ENCODE results near the gene ASF1A.
A peak's percentile ranks its signal among the peaks of the same experiment; 100 is the strongest.

ASF1A gene

DNA sequence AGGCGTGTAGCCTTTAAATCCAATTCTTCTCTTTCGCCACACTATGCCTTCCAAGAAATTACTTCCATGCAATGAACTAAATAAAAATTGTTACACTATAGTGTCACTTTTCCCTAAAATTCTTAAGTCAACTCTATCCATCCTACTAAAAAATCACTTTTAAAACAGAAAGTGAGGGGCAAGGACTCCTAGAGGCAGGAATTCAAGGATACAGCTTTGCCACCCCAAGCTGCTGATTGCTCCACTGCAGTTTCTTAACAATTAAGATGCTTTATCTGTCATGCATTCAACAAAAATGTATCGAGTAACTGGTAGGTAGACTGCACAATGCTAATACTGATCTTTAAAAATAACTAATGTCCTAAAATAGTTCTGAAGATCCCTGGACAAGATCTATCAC, 36.7 kb downstream of the ASF1A start:
- no peak for DNase-seq
- peaks cover 1 to 2% of the 10 kb centered on the region in 2 experiments for H3K36me3 ChIP-seq (ENCODE audit: control insufficient read depth in 1 of 2, insufficient read depth in 2 of 2, low read length in 2 of 2)

DNA sequence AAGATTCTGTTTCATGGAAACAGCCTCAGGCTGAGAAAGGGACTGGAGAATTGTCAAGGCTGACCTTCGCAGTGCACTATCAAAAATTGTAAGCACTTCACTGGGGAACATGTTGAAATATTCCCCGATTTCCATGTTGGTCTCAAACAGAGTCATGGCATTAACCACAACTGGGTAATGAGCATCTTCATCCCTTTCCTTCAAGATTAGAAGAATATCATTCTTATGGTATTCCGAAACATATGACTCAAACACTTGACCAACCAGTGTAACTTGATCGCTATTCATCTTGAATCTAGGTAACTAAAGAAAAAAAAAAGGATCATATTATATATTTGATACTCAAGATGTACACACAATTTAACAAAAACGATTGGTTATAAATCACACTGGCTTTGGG, 37.5 kb downstream of the ASF1A start:
- Histone ChIP-seq H3K18ac (ENCODE audit: low read length) (no peak overlapping the region), H3K4me2 (ENCODE audit: low read length) (no peak overlapping the region), H3K4ac (ENCODE audit: low read depth, low read length) (no peak overlapping the region), H2AFZ (ENCODE audit: insufficient read depth, low read length, poor library complexity) (no peak overlapping the region), H3K36me3 (ENCODE audit: control insufficient read depth in 1 of 2, insufficient read depth in 2 of 2, low read length in 2 of 2) (peaks cover 1 to 2% of the 10 kb centered on the region in 2 experiments), H3K79me2 (ENCODE audit: control insufficient read depth, insufficient read depth, low read length, poor library complexity) (peaks cover 2% of the 10 kb centered on the region), H3K9ac (ENCODE audit: low read length) (no peak overlapping the region), H3K4me1 (ENCODE audit: control insufficient read depth in 1 of 2, insufficient read depth in 2 of 2, low read length in 2 of 2) (no peaks in the 10 kb centered on the region), H3K27me3 (ENCODE audit: insufficient read depth, low read length) (no peaks in the 10 kb centered on the region), H4K91ac (ENCODE audit: low read depth, low read length) (no peak overlapping the region), H3K4me3 (ENCODE audit: low read depth, low read length) (no peak overlapping the region), H4K12ac (ENCODE audit: low read depth, low read length) (no peak overlapping the region), H3K14ac (ENCODE audit: low read length) (no peak overlapping the region), H3K79me1 (ENCODE audit: low read length) (peaks cover 5% of the 10 kb centered on the region), H2BK120ac (ENCODE audit: insufficient read depth, low read length, poor library complexity) (no peak overlapping the region), H3K27ac (ENCODE audit: low read depth, low read length) (no peak overlapping the region), H4K8ac (ENCODE audit: low read depth, low read length) (no peak overlapping the region), H2BK5ac (ENCODE audit: low read depth, low read length, poor library complexity) (no peak overlapping the region), H3K23ac (ENCODE audit: low read length) (no peak overlapping the region), H2AK5ac (ENCODE audit: low read length) (no peak overlapping the region), H2BK12ac (ENCODE audit: low read length) (no peak overlapping the region), H3K9me3 (ENCODE audit: insufficient read depth, low read depth, low read length) (no peaks in the 10 kb centered on the region)
- WGBS (ENCODE audit: extremely low coverage, insufficient coverage, insufficient read length): no CpG with 5 or more reads among the region's 5 CpGs
- peak in 1 of 2 donors; percentile 37 for DNase-seq

More for the DNA sequence above, 36.7 kb downstream of the ASF1A start:
- Histone ChIP-seq H3K9me3 (ENCODE audit: insufficient read depth, low read depth, low read length) (no peaks in the 10 kb centered on the region), H3K14ac (ENCODE audit: low read length) (no peak overlapping the region), H3K18ac (ENCODE audit: low read length) (no peak overlapping the region), H3K23ac (ENCODE audit: low read length) (no peak overlapping the region), H3K79me2 (ENCODE audit: control insufficient read depth, insufficient read depth, low read length, poor library complexity) (peaks cover 2% of the 10 kb centered on the region), H4K91ac (ENCODE audit: low read depth, low read length) (no peak overlapping the region), H3K4me1 (ENCODE audit: control insufficient read depth in 1 of 2, insufficient read depth in 2 of 2, low read length in 2 of 2) (no peaks in the 10 kb centered on the region), H4K8ac (ENCODE audit: low read depth, low read length) (no peak overlapping the region), H2BK12ac (ENCODE audit: low read length) (no peak overlapping the region), H2AFZ (ENCODE audit: insufficient read depth, low read length, poor library complexity) (no peak overlapping the region), H3K79me1 (ENCODE audit: low read length) (peaks cover 5% of the 10 kb centered on the region), H3K4me2 (ENCODE audit: low read length) (no peak overlapping the region), H2BK120ac (ENCODE audit: insufficient read depth, low read length, poor library complexity) (no peak overlapping the region), H3K4ac (ENCODE audit: low read depth, low read length) (no peak overlapping the region), H3K27me3 (ENCODE audit: insufficient read depth, low read length) (no peaks in the 10 kb centered on the region), H3K9ac (ENCODE audit: low read length) (no peak overlapping the region), H4K12ac (ENCODE audit: low read depth, low read length) (no peak overlapping the region), H2BK5ac (ENCODE audit: low read depth, low read length, poor library complexity) (no peak overlapping the region), H3K27ac (ENCODE audit: low read depth, low read length) (no peak overlapping the region), H2AK5ac (ENCODE audit: low read length) (no peak overlapping the region), H3K4me3 (ENCODE audit: low read depth, low read length) (no peak overlapping the region)
- no CpG with 5 or more reads among the region's 3 CpGs for WGBS (ENCODE audit: extremely low coverage, insufficient coverage, insufficient read length)

DNA sequence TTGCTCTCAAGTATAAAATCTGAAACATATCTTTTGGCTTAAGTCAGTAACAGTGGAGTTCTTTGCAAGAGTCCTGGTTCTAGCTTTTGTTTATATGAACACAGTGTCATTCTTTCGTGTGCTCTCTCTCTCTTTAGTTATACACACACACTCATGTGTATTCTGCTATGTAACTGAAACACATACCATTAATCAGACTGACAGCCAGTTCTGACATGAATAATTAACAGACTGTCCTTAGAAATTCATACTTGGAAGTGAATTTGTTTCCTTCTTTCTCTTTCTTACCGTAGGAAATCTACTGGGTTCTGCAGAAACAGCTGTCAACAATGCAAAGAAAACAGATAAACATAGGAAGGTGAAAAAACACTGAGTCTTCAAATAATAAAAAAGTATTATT, 38.5 kb downstream of the ASF1A start:
- Histone ChIP-seq H3K79me1 (ENCODE audit: low read length) (peaks cover 5% of the 10 kb centered on the region), H2AFZ (ENCODE audit: insufficient read depth, low read length, poor library complexity) (no peak overlapping the region), H4K8ac (ENCODE audit: low read depth, low read length) (no peak overlapping the region), H3K36me3 (ENCODE audit: control insufficient read depth in 1 of 2, insufficient read depth in 2 of 2, low read length in 2 of 2) (peaks cover 1 to 2% of the 10 kb centered on the region in 2 experiments), H3K23ac (ENCODE audit: low read length) (no peak overlapping the region), H3K14ac (ENCODE audit: low read length) (no peak overlapping the region), H3K79me2 (ENCODE audit: control insufficient read depth, insufficient read depth, low read length, poor library complexity) (peaks cover 2% of the 10 kb centered on the region), H3K9ac (ENCODE audit: low read length) (no peak overlapping the region), H3K4me1 (ENCODE audit: control insufficient read depth in 1 of 2, insufficient read depth in 2 of 2, low read length in 2 of 2) (no peaks in the 10 kb centered on the region), H4K12ac (ENCODE audit: low read depth, low read length) (no peak overlapping the region), H2BK5ac (ENCODE audit: low read depth, low read length, poor library complexity) (no peak overlapping the region), H3K4me2 (ENCODE audit: low read length) (no peak overlapping the region), H2AK5ac (ENCODE audit: low read length) (no peak overlapping the region), H3K27ac (ENCODE audit: low read depth, low read length) (no peak overlapping the region), H3K27me3 (ENCODE audit: insufficient read depth, low read length) (no peaks in the 10 kb centered on the region), H3K18ac (ENCODE audit: low read length) (no peak overlapping the region), H2BK12ac (ENCODE audit: low read length) (no peak overlapping the region), H3K9me3 (ENCODE audit: insufficient read depth, low read depth, low read length) (no peaks in the 10 kb centered on the region), H4K91ac (ENCODE audit: low read depth, low read length) (no peak overlapping the region), H3K4me3 (ENCODE audit: low read depth, low read length) (no peak overlapping the region), H2BK120ac (ENCODE audit: insufficient read depth, low read length, poor library complexity) (no peak overlapping the region), H3K4ac (ENCODE audit: low read depth, low read length) (no peak overlapping the region)
- no peak for DNase-seq
- WGBS (ENCODE audit: extremely low coverage, insufficient coverage, insufficient read length): no CpG with 5 or more reads among the region's 2 CpGs

DNA sequence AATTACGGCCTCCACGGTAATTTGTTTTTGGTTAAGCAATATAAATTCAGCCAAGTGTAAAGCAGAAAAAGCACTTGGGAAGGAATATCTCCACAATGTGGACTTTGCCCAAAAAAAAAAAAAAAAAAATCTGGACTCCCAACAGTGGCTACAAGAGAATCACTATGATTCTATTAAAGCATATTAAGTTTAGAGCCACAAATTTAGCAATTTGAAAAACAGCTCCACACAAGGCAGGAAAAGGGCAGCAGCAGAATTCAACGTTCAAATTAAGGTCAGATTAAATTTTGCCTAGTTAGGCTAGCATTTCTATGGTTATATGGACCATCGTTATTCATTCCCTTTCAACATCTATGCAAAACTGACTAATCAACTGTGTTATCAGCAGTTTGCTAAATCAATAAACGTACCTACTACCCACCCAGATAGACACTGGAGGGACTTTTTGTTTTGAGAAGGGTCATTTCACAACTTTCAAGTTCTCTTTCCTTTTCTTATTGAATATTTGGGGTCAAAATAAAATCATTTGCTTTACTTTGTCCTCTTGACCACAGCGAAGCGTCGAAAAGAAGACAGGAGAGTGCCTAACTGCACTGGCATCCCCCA, 40.0 kb downstream of the ASF1A start:
- H3K79me2 ChIP-seq (ENCODE audit: control insufficient read depth, insufficient read depth, low read length, poor library complexity): peaks cover 2% of the 10 kb centered on the region
- peaks cover 5% of the 10 kb centered on the region for H3K79me1 ChIP-seq (ENCODE audit: low read length)
- no peak overlapping the region for H3K14ac ChIP-seq (ENCODE audit: low read length)
- H3K9me3 ChIP-seq (ENCODE audit: insufficient read depth, low read depth, low read length): no peaks in the 10 kb centered on the region
- DNase-seq: no peak
- H4K12ac ChIP-seq (ENCODE audit: low read depth, low read length): no peak overlapping the region
- H2BK120ac ChIP-seq (ENCODE audit: insufficient read depth, low read length, poor library complexity): no peak overlapping the region
- H2BK12ac ChIP-seq (ENCODE audit: low read length): no peak overlapping the region
- H3K36me3 ChIP-seq (ENCODE audit: control insufficient read depth in 1 of 2, insufficient read depth in 2 of 2, low read length in 2 of 2): peaks cover under 1 to 1% of the 10 kb centered on the region in 2 experiments
- no peak overlapping the region for H2BK5ac ChIP-seq (ENCODE audit: low read depth, low read length, poor library complexity)
- H3K23ac ChIP-seq (ENCODE audit: low read length): no peak overlapping the region
- peak overlapping the region; percentile 51 for H3K4me2 ChIP-seq (ENCODE audit: low read length)
- H3K4ac ChIP-seq (ENCODE audit: low read depth, low read length): no peak overlapping the region
- H2AFZ ChIP-seq (ENCODE audit: insufficient read depth, low read length, poor library complexity): no peak overlapping the region
- H3K4me1 ChIP-seq (ENCODE audit: control insufficient read depth in 1 of 2, insufficient read depth in 2 of 2, low read length in 2 of 2): no peaks in the 10 kb centered on the region
- H4K91ac ChIP-seq (ENCODE audit: low read depth, low read length): no peak overlapping the region
- H4K8ac ChIP-seq (ENCODE audit: low read depth, low read length): no peak overlapping the region
- H3K9ac ChIP-seq (ENCODE audit: low read length): no peak overlapping the region
- no peak overlapping the region for H3K4me3 ChIP-seq (ENCODE audit: low read depth, low read length)
- no peak overlapping the region for H3K27ac ChIP-seq (ENCODE audit: low read depth, low read length)
- H2AK5ac ChIP-seq (ENCODE audit: low read length): no peak overlapping the region
- WGBS (ENCODE audit: extremely low coverage, insufficient coverage, insufficient read length): no CpG with 5 or more reads among the region's 8 CpGs
- H3K27me3 ChIP-seq (ENCODE audit: insufficient read depth, low read length): no peaks in the 10 kb centered on the region
- H3K18ac ChIP-seq (ENCODE audit: low read length): no peak overlapping the region

All from trophoblast cell (in vitro differentiated cells and primary cell).